ENCODE measurements around the gene PPP2R5A.

Gene PPP2R5A

DNA sequence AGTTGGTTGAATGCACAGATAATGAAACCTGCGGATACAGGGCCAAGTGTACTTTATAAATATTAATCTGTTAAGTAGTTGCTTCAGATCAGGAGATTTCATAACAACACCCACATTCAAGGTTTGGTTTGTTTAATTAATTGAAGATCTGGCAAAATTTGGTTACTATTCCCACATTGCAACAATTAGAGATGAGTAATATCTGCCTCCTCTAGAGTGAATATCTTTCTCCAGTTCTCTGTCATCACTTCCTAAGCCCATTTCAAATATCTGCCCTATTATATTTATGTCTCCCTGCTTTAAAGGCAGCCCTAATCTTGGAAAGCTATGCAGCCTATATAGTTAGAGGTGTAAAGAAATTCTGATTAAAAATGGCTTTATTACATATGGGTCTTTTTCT, 61.4 kb downstream of the PPP2R5A start:
- no peak overlapping the region for H3K27ac ChIP-seq (ENCODE audit: low read length)
- no peak for TF ChIP-seq EZH2 (IDR thresholded peaks at IDR 0.05; ENCODE audit: borderline replicate concordance, low read depth, low read length, severe bottlenecking)
- TF ChIP-seq, protein P1, sequence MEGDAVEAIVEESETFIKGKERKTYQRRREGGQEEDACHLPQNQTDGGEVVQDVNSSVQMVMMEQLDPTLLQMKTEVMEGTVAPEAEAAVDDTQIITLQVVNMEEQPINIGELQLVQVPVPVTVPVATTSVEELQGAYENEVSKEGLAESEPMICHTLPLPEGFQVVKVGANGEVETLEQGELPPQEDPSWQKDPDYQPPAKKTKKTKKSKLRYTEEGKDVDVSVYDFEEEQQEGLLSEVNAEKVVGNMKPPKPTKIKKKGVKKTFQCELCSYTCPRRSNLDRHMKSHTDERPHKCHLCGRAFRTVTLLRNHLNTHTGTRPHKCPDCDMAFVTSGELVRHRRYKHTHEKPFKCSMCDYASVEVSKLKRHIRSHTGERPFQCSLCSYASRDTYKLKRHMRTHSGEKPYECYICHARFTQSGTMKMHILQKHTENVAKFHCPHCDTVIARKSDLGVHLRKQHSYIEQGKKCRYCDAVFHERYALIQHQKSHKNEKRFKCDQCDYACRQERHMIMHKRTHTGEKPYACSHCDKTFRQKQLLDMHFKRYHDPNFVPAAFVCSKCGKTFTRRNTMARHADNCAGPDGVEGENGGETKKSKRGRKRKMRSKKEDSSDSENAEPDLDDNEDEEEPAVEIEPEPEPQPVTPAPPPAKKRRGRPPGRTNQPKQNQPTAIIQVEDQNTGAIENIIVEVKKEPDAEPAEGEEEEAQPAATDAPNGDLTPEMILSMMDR (IDR thresholded peaks at IDR 0.05; ENCODE audit: borderline replicate concordance, extremely low read depth, low read length, poor library complexity, severe bottlenecking), result no peak
- H3K4me3 ChIP-seq (ENCODE audit: low read depth in 1 of 2, low read length in 2 of 2), result no peak overlapping the region
- no peaks in the 10 kb centered on the region for H3K9me3 ChIP-seq (ENCODE audit: insufficient read depth, low read length, severe bottlenecking)
- no peak overlapping the region for H3K9ac ChIP-seq (ENCODE audit: low read depth, low read length)
- H2AFZ ChIP-seq (ENCODE audit: low read depth, low read length), result no peak overlapping the region
- DNase-seq (no peak), ATAC-seq (ENCODE audit: insufficient read depth, low read depth) (no peak)
- no peaks in the 10 kb centered on the region for H3K4me1 ChIP-seq (ENCODE audit: insufficient read depth, low read length)
- peaks cover 69% of the 10 kb centered on the region for H3K36me3 ChIP-seq (ENCODE audit: insufficient read depth, low read length)
- H4K20me1 ChIP-seq (ENCODE audit: insufficient read depth, low read length), result no peaks in the 10 kb centered on the region
- no peak overlapping the region for H3K4me2 ChIP-seq (ENCODE audit: insufficient read depth, low read length)
- 0 out of 2 replicates have a peak, but pooled peaks cover 1% of the 10 kb centered on the region for H3K79me2 ChIP-seq (ENCODE audit: insufficient read depth, low read length)
- no peaks in the 10 kb centered on the region for H3K27me3 ChIP-seq (ENCODE audit: insufficient read depth, low read length, poor library complexity)

DNA sequence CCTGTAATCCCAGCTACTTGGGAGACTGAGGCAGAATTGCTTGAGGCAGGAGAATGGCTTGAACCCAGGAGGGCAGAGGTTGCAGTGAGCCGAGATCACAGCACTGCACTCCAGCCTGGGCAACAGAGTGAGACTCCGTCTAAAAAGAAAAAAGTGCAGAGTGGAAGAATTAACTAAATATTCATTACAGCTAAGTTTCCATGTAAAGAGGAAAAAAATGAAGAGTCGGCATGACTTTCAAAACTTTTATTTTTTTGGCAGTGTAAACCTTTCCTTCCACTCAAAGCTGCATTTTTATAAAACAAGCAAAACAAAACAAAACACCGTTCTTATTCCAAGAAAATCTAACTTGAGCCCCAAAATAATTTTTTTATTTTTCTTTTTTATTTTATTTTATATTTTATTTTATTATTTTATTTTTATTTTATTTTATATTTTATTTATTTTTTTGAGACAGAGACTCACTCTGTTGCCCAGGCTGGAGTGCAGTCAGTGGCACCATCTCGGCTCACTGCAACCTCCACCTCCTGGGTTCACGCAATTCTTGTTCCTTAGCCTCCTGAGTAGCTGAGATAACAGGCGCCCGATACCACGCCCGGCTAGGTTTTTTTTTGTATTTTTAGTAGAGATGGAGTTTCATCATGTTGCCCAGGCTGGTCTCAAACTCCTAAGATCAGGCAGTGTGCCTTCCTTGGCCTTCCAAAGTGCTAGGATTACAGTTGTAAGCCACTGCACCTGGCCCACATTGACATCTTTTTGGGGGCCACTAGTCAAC, 66.6 kb downstream of the PPP2R5A start:
- peaks cover 63% of the 10 kb centered on the region for H3K36me3 ChIP-seq (ENCODE audit: insufficient read depth, low read length)
- H3K27me3 ChIP-seq (ENCODE audit: insufficient read depth, low read length, poor library complexity), result no peaks in the 10 kb centered on the region
- no peak overlapping the region for H3K4me2 ChIP-seq (ENCODE audit: insufficient read depth, low read length)
- ATAC-seq (ENCODE audit: insufficient read depth, low read depth) (no peak), DNase-seq (no peak)
- H3K4me3 ChIP-seq (ENCODE audit: low read depth in 1 of 2, low read length in 2 of 2), result no peak overlapping the region
- H4K20me1 ChIP-seq (ENCODE audit: insufficient read depth, low read length), result no peaks in the 10 kb centered on the region
- H3K4me1 ChIP-seq (ENCODE audit: insufficient read depth, low read length), result no peaks in the 10 kb centered on the region
- no peak overlapping the region for H3K27ac ChIP-seq (ENCODE audit: low read length)
- no peak overlapping the region for H3K9ac ChIP-seq (ENCODE audit: low read depth, low read length)
- no peaks in the 10 kb centered on the region for H3K9me3 ChIP-seq (ENCODE audit: insufficient read depth, low read length, severe bottlenecking)
- H3K79me2 ChIP-seq (ENCODE audit: insufficient read depth, low read length), result no peaks in the 10 kb centered on the region
- H2AFZ ChIP-seq (ENCODE audit: low read depth, low read length), result no peak overlapping the region
- no peak for TF ChIP-seq EZH2 (IDR thresholded peaks at IDR 0.05; ENCODE audit: borderline replicate concordance, low read depth, low read length, severe bottlenecking)
- TF ChIP-seq, protein P1 (IDR thresholded peaks at IDR 0.05; ENCODE audit: borderline replicate concordance, extremely low read depth, low read length, poor library complexity, severe bottlenecking), result no peak

DNA sequence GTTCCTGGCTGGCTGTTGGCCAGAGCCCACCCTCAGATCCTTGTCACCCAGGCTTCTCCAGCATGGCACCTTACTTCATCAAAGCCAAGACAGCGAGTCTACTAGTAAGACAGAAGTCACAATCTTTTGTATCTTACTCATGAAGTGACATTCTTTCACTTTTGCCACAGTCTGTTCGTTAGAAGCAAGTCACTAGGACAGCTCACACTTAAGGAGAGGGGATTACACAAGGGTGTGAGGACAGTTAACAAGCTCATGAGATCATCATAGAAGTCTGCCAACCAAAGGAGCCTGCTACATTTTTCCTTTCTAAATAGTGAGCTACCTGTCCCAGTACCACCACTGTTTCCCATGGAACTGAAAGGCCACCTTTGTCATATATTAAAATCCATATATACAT, 68.0 kb downstream of the PPP2R5A start:
- no peak overlapping the region for H2AFZ ChIP-seq (ENCODE audit: low read depth, low read length)
- H3K4me3 ChIP-seq (ENCODE audit: low read depth in 1 of 2, low read length in 2 of 2), result no peak overlapping the region
- no peak overlapping the region for H3K4me2 ChIP-seq (ENCODE audit: insufficient read depth, low read length)
- H3K79me2 ChIP-seq (ENCODE audit: insufficient read depth, low read length), result no peaks in the 10 kb centered on the region
- no peak for TF ChIP-seq EZH2 (IDR thresholded peaks at IDR 0.05; ENCODE audit: borderline replicate concordance, low read depth, low read length, severe bottlenecking)
- TF ChIP-seq, protein P1 (IDR thresholded peaks at IDR 0.05; ENCODE audit: borderline replicate concordance, extremely low read depth, low read length, poor library complexity, severe bottlenecking), result no peak
- H3K4me1 ChIP-seq (ENCODE audit: insufficient read depth, low read length), result no peaks in the 10 kb centered on the region
- H3K9ac ChIP-seq (ENCODE audit: low read depth, low read length), result no peak overlapping the region
- DNase-seq, result no peak
- H3K27me3 ChIP-seq (ENCODE audit: insufficient read depth, low read length, poor library complexity), result no peaks in the 10 kb centered on the region
- H3K9me3 ChIP-seq (ENCODE audit: insufficient read depth, low read length, severe bottlenecking), result no peaks in the 10 kb centered on the region
- no peaks in the 10 kb centered on the region for H4K20me1 ChIP-seq (ENCODE audit: insufficient read depth, low read length)
- H3K27ac ChIP-seq (ENCODE audit: low read length), result no peak overlapping the region
- peaks cover 62% of the 10 kb centered on the region for H3K36me3 ChIP-seq (ENCODE audit: insufficient read depth, low read length)
- no peak for ATAC-seq (ENCODE audit: insufficient read depth, low read depth)

Data from DND-41 (cell line).